GM18868 (cell line): ENCODE data around the gene CDC42EP1.
A peak's percentile ranks its signal among the peaks of the same experiment; 100 is the strongest.

Source experiments
- ATAC-seq: cut with Tn5 transposase; IDR thresholded peaks from one replicate; pipeline ENCODE4 v1.9.1; 2021; ENCODE audit warnings: mild to moderate bottlenecking, moderate library complexity; ENCODE audit not compliant: unreplicated experiment

CDC42EP1 gene

GRCh38 chr22:37559521-37559900, 769 bp upstream of the CDC42EP1 start:
- ATAC-seq: no peak

GRCh38 chr22:37560608-37561211, 430 bp downstream of the CDC42EP1 start:
- ATAC-seq: no peak

GRCh38 chr22:37561212-37562048, 1.1 kb downstream of the CDC42EP1 start:
- ATAC-seq: no peak

GRCh38 chr22:37562049-37562875, 2.0 kb downstream of the CDC42EP1 start:
- no peak for ATAC-seq

- ATAC-seq: no peak
Observed at GRCh38 chr22:37563153-37564081, 3.1 kb downstream of the CDC42EP1 start.

- no peak for ATAC-seq
Observed at GRCh38 chr22:37564111-37564711, 3.9 kb downstream of the CDC42EP1 start.

- no peak for ATAC-seq
Observed at GRCh38 chr22:37565830-37566229, 5.5 kb downstream of the CDC42EP1 start.

- no peak for ATAC-seq
Observed at GRCh38 chr22:37566329-37566837, 6.1 kb downstream of the CDC42EP1 start.

- ATAC-seq: peak; percentile 55
Observed at GRCh38 chr22:37566903-37567798, 6.9 kb downstream of the CDC42EP1 start.

GRCh38 chr22:37568012-37568411, 7.7 kb downstream of the CDC42EP1 start:
- no peak for ATAC-seq

GRCh38 chr22:37568448-37569008, 8.2 kb downstream of the CDC42EP1 start:
- no peak for ATAC-seq

GRCh38 chr22:37569009-37569920, 9.0 kb downstream of the CDC42EP1 start:
- ATAC-seq: no peak

GRCh38 chr22:37569921-37570660, 9.8 kb downstream of the CDC42EP1 start:
- no peak for ATAC-seq

- no peak for ATAC-seq
Observed at GRCh38 chr22:37570661-37570976, 10.3 kb downstream of the CDC42EP1 start.

- ATAC-seq: no peak
Observed at GRCh38 chr22:37571258-37571991, 11.1 kb downstream of the CDC42EP1 start.

GRCh38 chr22:37571992-37572373, 11.7 kb downstream of the CDC42EP1 start:
- no peak for ATAC-seq
